GM19351 (cell line): ENCODE measurements around the gene LRRC19.
A peak's percentile ranks its signal among the peaks of the same experiment; 100 is the strongest.

Source experiments
- ATAC-seq: cut with Tn5 transposase; IDR thresholded peaks from one replicate; pipeline ENCODE4 v1.9.1; 2021; ENCODE audit warnings: mild to moderate bottlenecking, moderate library complexity; ENCODE audit not compliant: unreplicated experiment

LRRC19 gene

GRCh38 chr9:27005491-27005890, at the start of gene LRRC19:
Gene LRRC19, minus strand, starts transcription at chr9:27005672. Its CDS starts 5,978 bp downstream, at chr9:26999694.
- ATAC-seq, result no peak

GRCh38 chr9:27054841-27055240, 49.4 kb upstream of the LRRC19 start:
- no peak for ATAC-seq

GRCh38 chr9:27054125-27054524, 48.7 kb upstream of the LRRC19 start:
- ATAC-seq, result no peak

GRCh38 chr9:27053369-27054022, 48.0 kb upstream of the LRRC19 start:
- ATAC-seq, result no peak

GRCh38 chr9:27047136-27047535, 41.7 kb upstream of the LRRC19 start:
- ATAC-seq, result no peak

- ATAC-seq, result no peak
Observed at GRCh38 chr9:27043176-27043575, 37.7 kb upstream of the LRRC19 start.

GRCh38 chr9:27042476-27042875, 37.0 kb upstream of the LRRC19 start:
- no peak for ATAC-seq

GRCh38 chr9:27041746-27042145, 36.3 kb upstream of the LRRC19 start:
- no peak for ATAC-seq

GRCh38 chr9:27037499-27037898, 32.0 kb upstream of the LRRC19 start:
- no peak for ATAC-seq

- peak; percentile 87 for ATAC-seq
Observed at GRCh38 chr9:27033815-27034403, 28.4 kb upstream of the LRRC19 start.

- no peak for ATAC-seq
Observed at GRCh38 chr9:27029186-27029585, 23.7 kb upstream of the LRRC19 start.

- ATAC-seq, result no peak
Observed at GRCh38 chr9:27022920-27023319, 17.4 kb upstream of the LRRC19 start.

- ATAC-seq, result no peak
Observed at GRCh38 chr9:27019589-27019988, 14.1 kb upstream of the LRRC19 start.

GRCh38 chr9:27003426-27004077, 1.9 kb downstream of the LRRC19 start:
- ATAC-seq, result no peak

GRCh38 chr9:26995810-26996209, 9.7 kb downstream of the LRRC19 start:
- ATAC-seq, result no peak

GRCh38 chr9:26983340-26983739, 22.1 kb downstream of the LRRC19 start:
- peak; percentile 77 for ATAC-seq

- ATAC-seq, result no peak
Observed at GRCh38 chr9:26975728-26976707, 29.5 kb downstream of the LRRC19 start.

- ATAC-seq, result no peak
Observed at GRCh38 chr9:26974927-26975326, 30.5 kb downstream of the LRRC19 start.

GRCh38 chr9:26973989-26974388, 31.5 kb downstream of the LRRC19 start:
- ATAC-seq, result no peak

- no peak for ATAC-seq
Observed at GRCh38 chr9:26971721-26972120, 33.8 kb downstream of the LRRC19 start.

- no peak for ATAC-seq
Observed at GRCh38 chr9:26956860-26957233, 48.6 kb downstream of the LRRC19 start.
